OCI-LY1 (cell line): ENCODE results near the gene TRIP13.

Experiments used
- H2AFZ ChIP-seq: fragments of 200-600 bp; sonication (generic), shearing (Covaris generic); 2 replicates; pipeline ENCODE4 v1.6.0; 2014; ENCODE audit warnings: antibody characterized with exemption, mild to moderate bottlenecking, low read length
- H3F3A ChIP-seq: fragments of 200-600 bp; sonication (generic), shearing (Covaris generic); 2 replicates; pipeline ENCODE4 v1.6.0; 2014; ENCODE audit warnings: mild to moderate bottlenecking, antibody characterized with exemption, low read length, moderate library complexity; ENCODE audit not compliant: insufficient read depth
- H3K27ac ChIP-seq: fragments of 200-600 bp; sonication (generic); 2 replicates; pipeline ENCODE4 v1.5.1; 2014; ENCODE audit warnings: low read length, mixed run types, mild to moderate bottlenecking, low read depth; ENCODE audit not compliant: poor library complexity, severe bottlenecking
- H3K27me3 ChIP-seq: fragments of 200-600 bp; sonication (generic); 2 replicates; pipeline ENCODE4 v1.6.0; 2014; ENCODE audit warnings: antibody characterized with exemption, mild to moderate bottlenecking, low read length, moderate library complexity; ENCODE audit not compliant: insufficient read depth
- H3K36me3 ChIP-seq: fragments of 200-600 bp; sonication (generic); 2 replicates; pipeline ENCODE4 v1.6.1; 2014; ENCODE audit warnings: mild to moderate bottlenecking, antibody characterized with exemption, low read length, moderate library complexity, mixed read lengths; ENCODE audit not compliant: insufficient read depth
- H3K4me1 ChIP-seq: fragments of 200-600 bp; sonication (generic); 2 replicates; pipeline ENCODE4 v1.5.1; 2014; ENCODE audit warnings: mild to moderate bottlenecking, low read length, moderate library complexity; ENCODE audit not compliant: insufficient read depth, severe bottlenecking
- H3K4me2 ChIP-seq: fragments of 200-600 bp; sonication (generic), shearing (Covaris generic); 2 replicates; pipeline ENCODE4 v1.6.1; 2014; ENCODE audit warnings: low read length
- H3K4me3 ChIP-seq: fragments of 200-600 bp; sonication (generic); 2 replicates; pipeline ENCODE4 v1.5.1; 2014; ENCODE audit warnings: low read length, low read depth, mild to moderate bottlenecking, mixed read lengths; ENCODE audit not compliant: poor library complexity, severe bottlenecking
- H3K79me2 ChIP-seq: fragments of 200-600 bp; shearing (Covaris generic); 2 replicates; pipeline ENCODE4 v1.6.1; 2016; ENCODE audit warnings: mixed run types, low read length, mixed read lengths; ENCODE audit not compliant: insufficient read depth
- H3K9ac ChIP-seq: fragments of 200-600 bp; sonication (generic), shearing (Covaris generic); 2 replicates; pipeline ENCODE4 v1.6.1; 2014; ENCODE audit warnings: mild to moderate bottlenecking, low read length, mixed read lengths
- H3K9me2 ChIP-seq: fragments of 200-600 bp; sonication (generic), shearing (Covaris generic); 2 replicates; pipeline ENCODE4 v1.6.1; 2014; ENCODE audit warnings: low read depth, mild to moderate bottlenecking, low read length, mixed read lengths
- H3K9me3 ChIP-seq: fragments of 200-600 bp; shearing (Covaris generic); 2 replicates; pipeline ENCODE4 v1.6.1; 2014; ENCODE audit warnings: low read length, mixed read lengths
- H4K20me1 ChIP-seq: fragments of 200-600 bp; sonication (generic), shearing (Covaris generic); 2 replicates; pipeline ENCODE4 v1.6.0; 2016; ENCODE audit warnings: mild to moderate bottlenecking, low read length; ENCODE audit not compliant: insufficient read depth
- CTCF ChIP-seq: fragments of 200-600 bp; sonication (generic), shearing (Covaris generic); IDR thresholded peaks from 2 replicates; pipeline ENCODE4 v1.5.1; 2017; ENCODE audit warnings: mild to moderate bottlenecking, antibody characterized with exemption, low read length, moderate library complexity, mixed read lengths
- EZH2 ChIP-seq: fragments of 200-600 bp; sonication (generic), shearing (Covaris generic); IDR thresholded peaks from 2 replicates; pipeline ENCODE4 v1.8.0; 2017; ENCODE audit warnings: borderline replicate concordance, mixed run types, mild to moderate bottlenecking, antibody characterized with exemption, low read length, moderate library complexity, mixed read lengths

TRIP13 gene

DNA sequence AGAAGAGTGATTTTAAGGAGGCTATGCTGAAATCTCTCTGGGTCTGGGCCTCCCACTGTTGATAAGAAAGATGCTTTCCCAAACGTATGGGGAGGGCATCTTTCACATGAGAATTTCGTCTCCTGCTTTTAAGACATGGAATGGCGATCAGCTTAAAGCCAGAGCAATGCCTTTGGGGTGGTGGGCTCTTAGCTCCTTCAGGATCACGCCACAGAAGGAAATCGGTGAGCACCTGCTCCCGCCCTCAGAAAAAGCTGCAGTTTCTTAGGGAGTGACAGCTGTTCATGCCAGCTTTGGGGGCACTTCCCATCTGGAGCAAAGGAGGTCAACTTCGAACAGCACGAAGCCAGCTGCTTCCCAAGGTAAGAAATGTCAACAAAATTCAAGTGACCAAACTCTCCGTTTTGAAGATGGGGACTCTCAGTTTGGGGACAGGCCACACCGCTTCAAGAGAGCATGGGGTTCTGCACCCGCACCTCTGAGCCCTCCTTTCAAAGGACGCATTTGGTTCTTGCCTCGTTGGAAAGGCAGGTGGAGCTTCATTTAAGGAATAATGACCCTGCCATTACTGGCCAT is 39.0 kb downstream of the TRIP13 start:
- no peak for TF ChIP-seq CTCF
- TF ChIP-seq EZH2, result no peak

GRCh38 chr5:932151-932627 is 39.5 kb downstream of the TRIP13 start:
- no peak overlapping the region for H3K4me3 ChIP-seq
- H4K20me1 ChIP-seq, result no peaks in the 10 kb centered on the region
- no peak overlapping the region for H3K4me2 ChIP-seq
- TF ChIP-seq CTCF (no peak), EZH2 (no peak)
- no peak overlapping the region for H3K9ac ChIP-seq
- H3K4me1 ChIP-seq, result no peaks in the 10 kb centered on the region
- H2AFZ ChIP-seq, result no peak overlapping the region
- H3F3A ChIP-seq, result no peaks in the 10 kb centered on the region
- no peaks in the 10 kb centered on the region for H3K9me3 ChIP-seq
- H3K9me2 ChIP-seq, result no peaks in the 10 kb centered on the region
- H3K27ac ChIP-seq, result no peak overlapping the region
- no peaks in the 10 kb centered on the region for H3K79me2 ChIP-seq
- no peaks in the 10 kb centered on the region for H3K36me3 ChIP-seq
- H3K27me3 ChIP-seq, result peaks cover 7% of the 10 kb centered on the region; the same call in 1 of the 2 replicates

More for the DNA sequence above, 39.0 kb downstream of the TRIP13 start:
- H3K79me2 ChIP-seq, result no peaks in the 10 kb centered on the region
- no peaks in the 10 kb centered on the region for H3F3A ChIP-seq
- H3K4me3 ChIP-seq, result no peak overlapping the region
- H2AFZ ChIP-seq, result no peak overlapping the region
- H3K9ac ChIP-seq, result no peak overlapping the region
- H3K36me3 ChIP-seq, result no peaks in the 10 kb centered on the region
- no peak overlapping the region for H3K4me2 ChIP-seq
- H3K4me1 ChIP-seq, result no peaks in the 10 kb centered on the region
- H3K9me2 ChIP-seq, result no peaks in the 10 kb centered on the region
- H4K20me1 ChIP-seq, result no peaks in the 10 kb centered on the region
- H3K27me3 ChIP-seq, result peaks cover 7% of the 10 kb centered on the region; the same call in 1 of the 2 replicates
- no peaks in the 10 kb centered on the region for H3K9me3 ChIP-seq
- H3K27ac ChIP-seq, result no peak overlapping the region

GRCh38 chr5:932628-933250 is 40.1 kb downstream of the TRIP13 start:
- Histone ChIP-seq H4K20me1 (no peaks in the 10 kb centered on the region), H2AFZ (no peak overlapping the region), H3K79me2 (no peaks in the 10 kb centered on the region), H3F3A (no peaks in the 10 kb centered on the region), H3K27ac (no peak overlapping the region), H3K4me2 (no peak overlapping the region), H3K9ac (no peak overlapping the region), H3K36me3 (no peaks in the 10 kb centered on the region), H3K4me3 (no peak overlapping the region), H3K9me2 (no peaks in the 10 kb centered on the region), H3K4me1 (no peaks in the 10 kb centered on the region), H3K27me3 (peaks cover 7% of the 10 kb centered on the region; the same call in 1 of the 2 replicates), H3K9me3 (no peaks in the 10 kb centered on the region)
- no peak for TF ChIP-seq CTCF
- no peak for TF ChIP-seq EZH2
